GM18868 (cell line): ENCODE data around the gene RNF11.
A peak's percentile ranks its signal among the peaks of the same experiment; 100 is the strongest.
"Not testable (repeated sequence)": the region's sequence is repeated elsewhere in the genome, so short reads cannot be mapped to it uniquely, and the experiment has no call there.

Experiments used
- ATAC-seq: cut with Tn5 transposase; IDR thresholded peaks from one replicate; pipeline ENCODE4 v1.9.1; 2021; ENCODE audit warnings: mild to moderate bottlenecking, moderate library complexity; ENCODE audit not compliant: unreplicated experiment

Gene RNF11, protein sequence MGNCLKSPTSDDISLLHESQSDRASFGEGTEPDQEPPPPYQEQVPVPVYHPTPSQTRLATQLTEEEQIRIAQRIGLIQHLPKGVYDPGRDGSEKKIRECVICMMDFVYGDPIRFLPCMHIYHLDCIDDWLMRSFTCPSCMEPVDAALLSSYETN

DNA sequence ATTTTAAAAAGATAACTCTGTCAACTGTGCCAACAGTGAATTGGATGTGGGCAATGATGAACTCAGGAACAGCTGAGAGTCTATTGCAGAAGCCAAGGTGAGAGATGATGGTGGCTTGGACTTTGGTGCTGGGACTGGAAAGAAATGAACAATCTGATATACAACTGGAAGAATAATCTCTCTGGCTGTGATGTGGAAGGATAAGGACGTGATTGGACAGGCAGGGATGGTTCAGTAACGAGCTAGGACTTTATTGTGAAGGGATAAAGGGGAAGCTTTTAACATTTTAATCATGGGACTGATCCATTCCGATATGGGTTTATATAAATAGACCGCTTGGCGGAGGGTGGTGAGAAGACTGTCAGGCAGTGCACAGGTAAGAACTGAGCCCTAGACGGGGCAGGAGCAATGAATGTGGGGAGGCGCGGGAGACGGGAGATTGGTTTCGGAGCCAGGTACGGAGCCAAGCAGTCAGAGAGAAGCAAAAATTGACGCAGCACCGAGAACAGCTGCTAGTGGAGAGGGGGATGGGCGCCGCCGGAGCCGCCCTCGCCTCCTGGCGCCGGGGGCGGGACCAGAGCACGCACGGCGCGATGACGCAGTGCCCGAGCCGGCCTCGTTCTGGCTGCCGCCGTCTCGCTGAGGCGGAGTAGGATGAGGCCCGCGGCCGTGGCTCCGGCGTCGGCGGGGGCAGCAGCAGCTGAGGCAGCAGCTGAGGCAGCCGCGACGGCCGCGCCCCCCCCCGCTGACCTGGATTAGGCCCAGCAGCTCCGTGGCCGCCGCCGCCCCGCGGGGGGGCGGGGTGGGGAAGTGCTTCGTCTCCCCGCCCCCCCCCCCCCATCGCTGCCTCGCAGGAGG, at the start of gene RNF11:
Gene RNF11 (plus strand): TSS at position 601 of the 858 bp plus-strand sequence. CDS start 484 bp downstream, outside the sequence.
- peak; percentile 76 for ATAC-seq

DNA sequence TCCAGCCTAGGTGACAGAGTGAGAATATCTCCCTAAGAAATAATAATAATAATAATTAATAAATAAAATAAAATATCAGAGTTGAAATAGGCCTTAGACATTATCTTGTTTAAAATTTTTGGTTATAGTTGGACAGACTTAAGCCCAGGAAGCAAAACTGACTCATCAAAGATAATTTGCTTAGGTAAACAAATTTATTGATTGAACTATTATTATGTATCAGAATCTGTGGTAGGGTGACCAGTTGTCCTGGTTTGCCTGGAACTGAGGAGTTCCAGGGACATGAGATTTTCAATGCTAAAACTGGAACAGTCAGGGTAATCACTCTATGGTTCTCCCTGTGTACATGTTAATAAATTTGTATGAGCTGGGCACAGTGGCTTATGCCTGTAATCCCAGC, 47.8 kb upstream of the RNF11 start:
- ATAC-seq, result no peak

DNA sequence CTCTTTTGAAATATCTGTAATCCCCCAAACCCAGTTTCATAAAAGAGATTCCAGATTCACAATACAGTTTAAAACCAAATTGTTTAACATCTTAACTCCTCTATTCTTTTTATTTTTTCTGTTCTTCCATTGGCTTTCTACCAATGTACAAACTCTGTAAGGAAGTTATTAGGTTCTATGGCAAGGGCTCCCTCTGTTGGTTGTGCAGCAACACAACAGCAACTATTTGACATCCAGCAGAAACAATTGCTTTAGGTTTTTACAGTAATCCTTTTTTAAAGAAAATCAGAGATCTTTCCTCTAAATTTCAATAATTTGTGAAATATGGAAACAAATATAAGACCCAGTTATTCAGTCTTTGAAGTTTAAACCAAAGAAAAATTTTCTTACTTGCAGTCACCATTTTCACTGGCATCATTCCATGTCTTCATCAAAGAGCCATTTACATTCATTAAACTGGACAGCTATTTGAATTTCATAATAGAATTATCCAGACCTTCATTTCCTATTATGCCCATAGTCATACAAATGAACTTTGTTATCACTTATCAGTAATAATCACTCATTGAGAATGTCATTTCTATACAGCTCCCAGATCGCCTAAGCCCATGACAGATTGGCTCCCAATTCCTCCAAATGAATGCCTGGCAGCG, 46.5 kb upstream of the RNF11 start:
- ATAC-seq, result peak; percentile 42

DNA sequence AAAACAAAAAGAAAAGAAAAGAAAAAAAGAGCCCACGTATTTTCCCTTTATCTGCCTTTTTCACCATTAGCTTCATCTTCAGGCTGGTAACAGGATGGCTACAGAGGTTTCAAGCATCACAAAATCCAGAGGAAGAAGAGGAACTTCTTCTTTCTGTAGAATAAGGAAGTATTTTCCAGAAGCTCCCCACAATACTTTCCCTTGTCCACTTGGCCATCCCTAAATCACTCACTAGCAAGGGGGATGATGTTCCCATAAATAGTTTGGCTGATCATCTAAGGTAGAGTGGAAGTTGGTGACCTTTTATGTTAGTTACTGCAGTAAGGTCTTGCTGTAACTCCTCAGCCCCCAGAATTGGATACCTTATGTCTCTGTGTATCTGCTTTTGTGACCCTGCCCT, 45.1 kb upstream of the RNF11 start:
- ATAC-seq, result no peak

DNA sequence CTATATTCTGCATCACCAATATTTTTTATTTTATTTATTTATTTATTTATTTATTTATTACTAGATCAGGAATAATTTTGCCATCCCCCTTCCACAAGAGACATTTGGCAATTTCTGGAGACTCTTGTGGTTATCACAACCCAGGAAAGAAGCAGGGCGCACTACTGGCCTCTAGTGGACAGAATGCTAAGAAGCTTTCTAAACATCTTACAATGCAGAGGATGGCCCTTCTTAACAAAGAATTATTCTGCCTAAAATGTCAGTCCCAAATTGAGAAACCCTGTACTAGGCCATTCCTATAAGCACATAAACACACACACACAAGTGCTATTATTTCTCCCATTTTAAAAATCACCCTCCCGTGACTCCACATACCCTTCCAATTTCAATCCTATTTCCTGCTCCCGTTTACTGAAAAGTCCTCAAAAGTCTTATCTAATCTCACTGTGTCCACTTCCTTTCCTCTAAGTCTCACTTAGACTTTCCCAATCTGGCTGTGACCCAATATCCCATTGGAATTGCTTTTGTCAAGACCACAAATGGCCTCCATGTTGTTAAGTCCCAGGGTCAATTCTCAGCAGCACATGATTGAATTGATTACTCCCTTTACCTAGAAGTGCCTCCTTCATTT, 43.7 kb upstream of the RNF11 start:
- ATAC-seq, result no peak

DNA sequence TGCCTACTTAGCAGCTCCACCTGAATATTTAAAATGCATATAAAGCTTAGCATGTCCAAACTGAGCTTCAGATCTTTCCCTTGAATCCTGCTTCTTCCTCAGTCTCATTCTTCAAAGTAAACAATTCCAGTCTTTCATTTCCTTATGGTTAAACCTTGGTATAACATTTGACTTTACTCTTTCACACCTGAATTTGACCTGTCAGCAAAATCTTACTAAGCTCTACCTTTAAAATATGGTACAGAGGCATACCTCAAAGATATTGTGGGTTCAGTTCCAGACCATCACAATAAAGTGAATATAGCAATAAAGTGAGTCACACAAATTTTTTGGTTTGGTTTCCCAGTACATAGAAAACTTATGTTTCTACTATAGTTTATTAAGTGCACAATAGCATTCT, 42.5 kb upstream of the RNF11 start:
- no peak for ATAC-seq

DNA sequence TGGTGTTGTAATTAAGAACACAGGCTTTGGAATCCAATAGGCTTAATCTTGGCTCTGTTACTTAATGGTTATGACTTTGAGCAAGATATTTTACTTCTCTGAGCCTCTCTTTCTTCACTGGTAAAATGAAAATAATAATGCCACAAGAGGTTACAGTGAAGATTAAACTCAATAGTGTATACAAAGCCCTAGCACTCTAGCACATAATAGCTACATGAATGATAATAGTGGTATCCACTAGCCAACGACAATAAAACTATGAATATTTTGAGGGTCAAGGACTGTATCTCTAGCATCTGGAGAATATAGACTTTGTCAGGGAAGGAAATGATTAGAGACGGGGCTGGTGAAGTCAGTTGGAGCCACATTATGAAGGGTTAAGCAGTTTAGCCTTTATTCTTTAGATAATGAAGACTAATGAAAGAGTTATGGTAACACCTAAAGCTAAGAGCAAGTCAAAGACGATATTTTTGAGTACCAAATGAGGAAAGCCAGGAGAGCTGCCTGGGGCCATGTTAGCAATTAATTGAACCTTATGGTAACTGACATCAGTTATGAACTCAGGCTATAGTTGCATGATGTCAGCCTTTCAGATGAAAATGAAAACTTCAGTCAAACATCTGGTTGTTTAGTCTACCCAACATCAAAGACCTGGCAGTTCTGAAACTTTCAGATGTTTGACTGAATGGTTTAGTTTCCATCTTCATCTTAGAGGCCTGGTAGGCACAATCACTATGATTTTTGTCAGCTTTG, 32.8 kb upstream of the RNF11 start:
- peak; percentile 96 for ATAC-seq

DNA sequence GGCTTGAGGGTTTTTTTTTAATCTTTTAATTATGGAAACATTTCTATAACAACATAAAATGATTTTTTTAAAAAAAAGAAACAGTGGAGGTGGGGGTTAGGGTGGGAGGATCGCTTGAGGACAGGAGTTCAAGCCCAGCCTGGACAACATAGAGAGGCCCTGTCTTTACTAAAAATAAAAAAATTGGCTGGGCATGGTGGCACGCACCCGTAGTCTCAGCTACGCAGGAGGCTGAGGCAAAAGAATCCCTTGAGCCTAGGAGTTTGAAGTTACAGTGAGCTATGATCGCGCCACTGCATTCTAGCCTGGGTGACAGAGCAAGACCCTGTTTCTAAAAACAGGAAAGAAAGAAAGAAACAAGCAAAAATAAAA, 32.2 kb upstream of the RNF11 start:
- ATAC-seq, result no peak

DNA sequence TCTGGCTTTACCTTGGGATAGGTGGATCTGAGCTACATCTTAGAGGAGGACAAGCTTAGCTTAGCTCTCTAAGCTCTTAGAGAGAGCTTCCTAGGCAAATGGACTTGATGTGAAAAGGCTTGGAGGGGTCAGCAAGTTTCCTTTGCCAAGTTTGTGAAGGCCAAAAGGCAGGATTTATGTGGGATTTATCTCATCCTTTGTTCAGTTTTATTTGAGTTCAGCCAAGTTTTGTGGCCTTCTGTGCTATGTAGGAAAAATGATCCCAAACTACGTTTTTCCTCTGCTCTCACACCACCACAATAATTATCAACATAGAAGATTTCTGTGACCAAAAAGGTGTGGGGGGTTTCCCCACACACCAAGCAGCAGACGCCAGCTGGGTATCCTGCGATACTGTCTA, 26.0 kb upstream of the RNF11 start:
- ATAC-seq, result no peak

DNA sequence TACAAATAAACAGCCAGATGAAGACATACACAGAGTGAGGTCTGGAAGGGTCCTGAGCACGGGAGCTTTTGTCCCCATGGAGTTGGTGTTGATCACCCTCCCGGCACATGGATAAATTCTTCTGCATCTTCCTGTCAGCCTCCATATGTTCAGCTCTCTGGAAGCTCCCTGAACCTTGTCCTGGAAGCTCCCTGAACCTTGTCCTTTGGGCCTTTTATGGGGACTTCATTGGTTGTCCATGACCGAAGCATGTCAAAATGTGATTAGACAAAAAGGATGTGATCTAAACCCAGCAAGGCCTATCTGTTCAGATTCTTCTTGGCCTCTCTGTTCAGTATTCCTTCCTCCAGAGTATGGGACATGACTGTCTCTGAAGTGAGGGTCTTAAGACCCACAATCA, 25.4 kb upstream of the RNF11 start:
- no peak for ATAC-seq

DNA sequence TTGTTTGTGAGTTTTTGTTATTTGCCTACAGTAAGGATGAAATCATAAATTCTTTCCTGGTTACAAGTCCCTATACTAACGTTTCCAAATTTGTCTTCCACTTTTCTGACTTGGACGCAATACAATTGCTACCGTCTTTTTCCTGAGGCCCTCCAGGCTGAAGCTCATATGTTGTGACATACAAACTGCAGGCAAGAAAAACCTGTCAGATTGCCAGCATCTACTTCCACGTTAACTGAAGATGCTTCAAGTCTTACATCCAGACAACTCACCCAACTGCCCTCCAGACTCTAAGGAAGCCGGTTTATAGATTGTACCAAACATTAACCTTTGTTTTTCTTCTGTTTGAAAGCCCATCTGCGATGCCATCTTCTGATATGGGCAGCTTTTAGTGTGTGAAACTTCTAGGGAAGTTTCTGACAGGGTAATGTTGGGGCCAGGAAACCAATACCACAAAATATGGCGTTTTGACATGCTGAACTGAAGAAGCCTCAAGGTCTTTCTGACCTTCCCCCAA, 21.4 kb upstream of the RNF11 start:
- peak; percentile 72 for ATAC-seq

DNA sequence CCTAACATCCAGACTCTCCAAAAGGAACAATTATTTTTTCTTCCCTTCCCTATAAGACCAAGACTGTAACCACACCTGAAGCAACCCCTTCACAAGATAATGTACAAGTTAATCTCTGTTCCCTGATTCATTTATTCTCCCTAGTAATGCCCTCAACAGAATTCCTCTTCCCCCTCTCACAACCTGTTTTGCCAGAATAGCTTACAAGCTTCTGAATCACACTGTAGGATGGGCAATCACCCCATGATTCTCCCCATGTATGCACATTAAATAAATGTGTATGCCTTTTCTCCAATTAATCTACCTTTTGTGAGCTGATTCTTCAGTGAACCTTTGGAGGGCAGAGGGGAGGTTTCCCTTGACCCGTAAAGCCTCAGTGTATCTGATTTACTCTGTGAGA, 20.9 kb upstream of the RNF11 start:
- ATAC-seq, result no peak

DNA sequence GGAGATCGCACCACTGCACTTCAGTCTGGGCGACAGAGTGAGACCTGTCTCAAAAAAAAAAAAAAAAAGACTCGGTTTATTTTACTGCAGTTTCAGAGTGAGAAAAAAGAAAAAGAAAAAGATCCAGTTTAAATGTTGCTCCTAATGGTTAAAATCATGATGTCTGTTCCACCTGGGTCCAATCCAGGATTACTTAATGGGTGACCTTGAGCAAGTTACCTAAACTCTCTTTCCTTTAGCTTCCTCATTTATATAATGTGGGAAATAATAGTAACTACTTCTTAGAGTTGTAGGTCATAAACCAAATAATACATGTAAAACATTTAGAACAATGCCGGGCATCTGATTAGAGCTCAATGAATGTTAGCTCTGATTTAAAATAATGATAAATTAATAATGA, 19.4 kb upstream of the RNF11 start:
- ATAC-seq, result no peak

DNA sequence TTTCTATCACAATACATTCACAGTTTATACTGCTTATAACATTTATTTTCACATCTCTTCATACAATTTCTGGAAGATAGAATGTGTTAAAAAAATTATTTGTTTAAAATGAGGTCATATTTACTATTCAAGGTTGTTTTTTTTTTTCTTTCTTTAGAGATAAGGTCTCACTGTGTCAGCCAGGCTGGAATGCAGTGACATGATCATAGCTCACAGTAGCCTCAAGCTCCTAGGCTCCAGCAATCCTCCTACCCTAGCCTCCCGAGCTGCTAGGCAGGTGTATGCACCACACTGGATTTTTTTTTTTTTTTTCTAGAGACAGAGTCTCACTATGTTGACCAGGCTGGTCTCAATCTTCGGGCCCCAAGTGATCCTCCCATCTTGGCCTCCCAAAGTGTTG, 19.0 kb upstream of the RNF11 start:
- ATAC-seq, result no peak

DNA sequence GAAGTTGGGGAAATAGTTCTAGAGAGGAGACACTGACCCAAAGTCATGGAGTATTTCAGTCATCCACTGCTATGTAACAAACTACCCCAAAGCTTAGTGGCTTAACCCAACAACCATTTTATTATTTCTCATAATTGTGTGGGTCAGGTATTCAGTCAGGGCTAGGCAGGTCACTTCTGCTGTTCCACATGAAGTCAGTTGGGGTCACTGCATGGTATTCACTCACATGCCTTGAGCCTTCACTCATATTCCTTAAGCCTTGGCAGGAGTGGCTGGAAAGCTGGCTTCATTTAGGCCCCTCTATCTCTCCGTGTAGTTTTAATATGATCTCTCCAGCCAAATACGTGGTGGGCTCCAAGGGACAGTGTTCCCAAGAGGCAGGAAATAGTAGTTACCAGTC, 17.5 kb upstream of the RNF11 start:
- ATAC-seq, result no peak

DNA sequence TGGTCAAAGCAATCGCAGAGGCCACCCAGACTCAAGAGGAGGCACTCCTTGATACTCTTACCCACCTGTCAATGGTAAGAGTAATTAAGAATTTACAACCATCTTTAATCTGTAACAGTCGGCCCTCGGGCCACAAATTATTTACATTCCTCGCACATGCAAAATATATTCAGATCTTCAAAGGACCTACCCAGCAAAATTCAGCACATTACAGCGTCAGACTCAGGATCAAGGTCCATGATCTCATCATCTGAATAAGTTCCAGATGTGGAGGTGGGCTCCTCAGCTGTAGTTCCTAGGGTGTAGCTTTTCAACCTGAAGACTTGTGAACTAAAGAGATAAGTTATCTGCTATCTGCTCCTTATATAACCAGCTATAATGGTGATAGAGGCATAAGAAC, 17.1 kb upstream of the RNF11 start:
- no peak for ATAC-seq

DNA sequence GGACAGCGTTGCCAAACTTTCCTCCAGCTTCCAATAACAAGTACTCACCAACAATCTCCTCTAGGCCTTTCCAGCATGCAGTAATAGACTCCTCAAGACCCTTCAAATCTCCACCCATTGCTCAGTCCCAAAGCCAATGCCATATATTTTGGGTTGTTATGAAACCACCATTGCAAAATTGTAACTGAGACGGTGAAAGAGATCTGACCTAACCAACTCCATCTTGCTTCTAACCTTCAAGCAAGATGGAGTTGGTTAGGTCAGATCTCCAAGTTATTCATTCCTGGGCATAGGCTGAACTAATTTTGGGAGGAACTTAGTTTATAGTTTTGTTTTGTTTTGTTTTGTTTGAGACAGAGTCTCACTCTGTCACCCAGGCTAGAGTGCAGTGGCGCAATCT, 14.5 kb upstream of the RNF11 start:
- ATAC-seq, result not testable (repeated sequence)

DNA sequence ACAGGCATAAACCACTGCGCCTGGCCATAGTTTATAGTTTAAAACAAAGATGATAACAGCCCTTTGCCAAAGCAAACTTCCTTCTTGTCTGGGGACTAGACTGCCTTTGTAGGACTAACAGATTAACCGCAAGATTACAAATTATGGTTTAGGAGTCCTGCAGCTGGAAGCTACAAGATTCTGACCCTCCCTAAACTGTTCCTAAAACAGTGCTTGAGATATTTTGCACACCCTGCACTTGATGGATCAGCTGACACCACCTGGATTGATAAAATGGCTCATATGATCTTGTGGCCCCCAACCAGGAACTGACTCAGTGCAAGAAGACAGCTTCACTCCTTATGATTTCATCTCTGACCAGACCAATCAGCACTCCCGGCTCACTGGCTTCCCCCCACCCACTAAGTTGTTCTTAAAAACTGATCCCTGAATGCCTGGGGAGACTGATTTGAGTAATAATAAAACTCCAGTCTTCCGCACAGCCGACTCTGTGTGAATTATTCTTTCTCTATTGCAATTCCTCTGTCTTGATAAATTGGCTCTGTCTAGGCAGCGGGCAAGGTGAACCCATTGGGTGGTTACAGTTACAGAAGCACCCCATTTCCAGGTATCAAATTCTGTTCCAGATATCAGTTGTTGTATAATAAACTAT, 13.8 kb upstream of the RNF11 start:
- no peak for ATAC-seq

DNA sequence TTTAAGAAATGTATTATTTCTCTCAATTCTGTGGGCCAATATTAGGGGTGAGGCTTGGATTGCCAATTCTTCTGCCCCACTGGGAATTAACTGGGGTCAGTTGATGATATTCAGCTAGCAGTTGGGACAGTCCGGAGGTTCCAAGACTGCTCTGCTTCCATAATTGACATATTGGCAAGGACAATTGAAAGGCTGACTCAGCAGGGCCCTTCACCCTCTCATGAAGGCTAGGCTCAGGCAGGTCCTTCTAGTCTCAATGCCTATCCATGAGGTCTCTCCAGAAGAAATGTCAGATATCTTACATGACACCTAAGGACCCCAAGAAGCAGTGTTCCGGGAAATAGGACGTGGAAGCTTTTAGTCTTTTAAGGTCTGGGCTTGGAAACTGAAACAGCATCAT, 13.3 kb upstream of the RNF11 start:
- no peak for ATAC-seq

DNA sequence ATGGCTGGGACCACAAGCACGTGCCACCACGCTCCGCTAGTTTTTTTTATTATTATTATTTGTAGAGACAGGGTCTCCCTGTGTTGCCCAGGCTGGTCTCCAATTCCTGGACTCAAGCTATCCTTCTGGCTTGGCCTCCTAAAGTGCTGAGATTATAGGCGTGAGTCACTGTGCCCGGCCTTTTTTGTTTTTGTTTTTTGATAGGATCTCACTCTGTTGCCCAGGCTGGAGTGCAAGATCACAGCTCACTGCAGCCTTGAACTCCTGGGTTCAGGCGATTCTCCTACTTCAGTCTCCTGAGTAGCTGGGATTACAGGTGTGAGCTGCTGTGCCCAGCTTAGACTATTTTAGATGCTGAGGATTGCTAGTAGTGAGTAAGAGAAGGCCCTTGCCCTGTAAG, 11.8 kb upstream of the RNF11 start:
- no peak for ATAC-seq
